ENCODE results near the gene HHIPL1. TPM values are rescaled to one million over a fixed set of nuclear protein-coding genes. Genes with fewer than 3 reads are reported as not detected.

HHIPL1 gene
- 3.4 TPM for total RNA-seq

DNA sequence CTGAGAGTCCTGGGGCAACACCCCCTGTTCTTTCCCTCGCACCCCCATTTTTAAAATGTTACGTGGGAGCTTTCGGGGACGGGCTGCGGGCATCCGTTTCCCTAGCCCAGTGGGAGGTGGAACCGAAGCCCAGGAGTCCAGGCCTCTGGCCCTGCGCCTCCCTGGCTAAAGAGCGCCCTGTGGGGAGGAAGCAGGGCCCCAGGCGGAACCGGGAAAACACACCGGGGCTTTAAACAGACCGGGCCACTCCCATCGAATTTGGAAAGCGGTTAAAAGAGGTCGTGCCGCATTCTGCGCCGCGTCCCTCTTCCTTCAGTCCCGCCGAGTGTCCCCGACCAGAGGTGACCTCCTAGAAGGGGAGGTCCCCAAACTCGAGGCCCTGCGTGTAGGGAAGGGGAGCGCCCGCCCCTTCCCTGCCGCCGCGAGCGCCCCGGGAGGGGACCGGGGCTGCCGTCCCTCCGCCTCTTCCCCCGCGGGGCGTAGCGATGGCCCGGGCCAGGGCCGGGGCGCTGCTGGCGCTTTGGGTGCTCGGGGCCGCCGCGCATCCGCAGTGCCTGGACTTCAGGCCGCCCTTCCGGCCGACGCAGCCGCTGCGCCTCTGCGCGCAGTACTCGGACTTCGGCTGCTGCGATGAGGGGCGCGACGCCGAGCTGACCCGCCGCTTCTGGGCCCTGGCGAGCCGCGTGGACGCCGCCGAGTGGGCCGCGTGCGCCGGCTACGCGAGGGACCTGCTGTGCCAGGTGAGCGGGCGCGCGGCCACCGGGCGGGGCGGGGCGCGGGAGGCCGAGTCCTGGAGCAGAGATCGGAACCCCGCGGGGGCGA lies at the start of gene HHIPL1:
TSS of gene HHIPL1 (plus strand) at position 407 of the 822 bp plus-strand sequence. CDS start at position 486, 79 bp downstream.

DNA sequence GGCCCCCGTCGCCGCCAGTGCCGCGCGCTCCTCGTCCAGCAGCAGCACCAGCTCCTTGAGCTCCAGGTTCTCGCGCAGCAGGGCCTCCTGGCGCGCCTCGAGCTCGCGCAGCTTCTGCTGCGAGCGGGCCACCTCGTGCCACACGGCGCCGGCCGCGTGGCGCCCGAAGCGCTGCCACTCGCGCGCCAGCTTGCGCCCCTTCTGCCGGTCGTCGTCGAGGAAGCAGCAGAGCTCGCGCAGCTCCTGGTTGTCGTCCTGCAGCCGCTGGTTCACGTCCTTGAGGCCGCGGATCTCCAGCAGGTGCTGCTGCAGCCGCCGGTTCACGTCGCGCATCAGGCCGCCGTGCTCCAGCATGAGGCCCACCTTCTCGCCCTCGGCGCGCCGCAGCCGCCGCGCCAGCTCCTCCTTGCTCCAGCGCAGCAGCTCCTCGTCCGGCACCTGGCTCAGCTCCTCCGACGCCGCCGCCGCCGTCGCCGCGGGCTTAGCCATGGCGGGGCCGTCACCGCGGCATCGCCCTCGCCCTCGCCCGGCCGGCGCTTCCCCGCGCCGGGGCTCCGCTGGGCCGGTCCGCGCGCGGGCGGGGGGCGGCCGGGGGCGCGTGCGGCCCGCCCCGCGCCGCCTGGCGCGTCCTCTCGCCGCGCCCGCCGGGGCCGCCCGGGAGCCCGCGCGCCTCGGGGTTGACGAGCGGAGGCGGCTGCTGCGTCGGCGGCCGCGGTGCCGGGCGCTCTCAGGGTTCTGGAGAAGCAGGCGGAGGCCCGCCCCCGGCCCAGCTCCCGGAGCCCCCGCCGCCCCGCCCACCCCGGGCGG lies 41.3 kb upstream of the HHIPL1 start, which contains the start of gene CCDC85C:
TSS of gene CCDC85C (minus strand) at position 737 of the 807 bp plus-strand sequence. CDS start at position 489, 248 bp downstream.

DNA sequence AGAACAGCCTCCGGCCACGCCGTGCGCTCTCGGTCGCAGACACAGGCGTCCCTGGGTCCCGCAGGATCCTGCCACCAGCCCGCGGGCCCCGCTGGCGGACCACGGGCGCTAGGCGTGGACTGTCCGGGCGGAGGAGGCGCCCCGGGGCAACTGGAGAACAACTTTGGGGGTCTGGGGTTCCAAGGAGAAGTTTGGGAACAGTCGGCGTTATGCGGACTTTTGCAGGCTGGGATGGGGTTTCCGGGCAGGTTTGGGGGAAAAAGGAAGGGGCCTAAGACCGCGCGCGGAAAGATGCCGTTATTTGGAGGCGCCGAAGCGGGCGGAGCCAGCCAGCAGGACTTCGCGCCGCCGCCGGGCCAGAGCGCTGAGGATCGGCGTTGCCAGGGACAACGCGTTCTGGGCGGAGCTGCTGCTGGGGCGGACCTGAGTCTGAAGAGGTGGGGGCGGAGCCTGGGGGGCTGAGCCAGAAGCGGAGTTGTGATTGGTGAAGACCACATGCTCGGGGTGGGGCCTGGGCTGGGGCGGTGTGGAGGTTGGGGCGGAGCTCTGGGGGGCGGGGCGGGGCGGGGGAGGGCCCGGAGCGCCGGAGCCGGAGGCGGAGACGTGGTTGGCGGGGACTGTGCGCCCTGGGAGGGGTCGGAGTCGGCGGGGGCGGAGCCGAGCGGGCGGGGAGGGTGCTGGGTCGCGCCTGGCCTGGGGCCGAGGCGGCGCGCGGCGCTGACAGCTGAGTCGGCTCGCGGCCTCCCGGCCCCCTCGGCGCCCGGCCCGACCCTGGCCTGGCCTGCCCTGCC lies 38.9 kb downstream of the HHIPL1 start, which contains the start of gene CYP46A1:
TSS of gene CYP46A1 (plus strand) at position 680 of the 791 bp plus-strand sequence. CDS start 120 bp downstream, outside the sequence.

Other genes with a start within 250 kb of the HHIPL1 start
- 62.1 TPM for gene SETD3, start 164.3 kb upstream of the HHIPL1 start, total RNA-seq
- gene CCNK, start 163.7 kb upstream of the HHIPL1 start, total RNA-seq, result 35.8 TPM
- 11.3 TPM for gene CCDC85C, start 40.9 kb upstream of the HHIPL1 start, total RNA-seq
- gene CYP46A1, start 39.2 kb downstream of the HHIPL1 start, total RNA-seq, result 2.3 TPM
- 46.6 TPM for gene EML1, start 148.3 kb downstream of the HHIPL1 start, total RNA-seq

Measured in metanephros (tissue), 1 donor.